NT2/D1 (cell line): Measurements from ENCODE around the gene IRF8.

Experiments used
- YY1 ChIP-seq: IDR thresholded peaks from 2 replicates; pipeline ENCODE4 v1.6.1; 2011; ENCODE audit not compliant: insufficient read length, insufficient read depth
- ZNF274 ChIP-seq: IDR thresholded peaks from 2 replicates; pipeline ENCODE4 v1.6.1; 2011; ENCODE audit warnings: mild to moderate bottlenecking, low read depth, low read length

DNA sequence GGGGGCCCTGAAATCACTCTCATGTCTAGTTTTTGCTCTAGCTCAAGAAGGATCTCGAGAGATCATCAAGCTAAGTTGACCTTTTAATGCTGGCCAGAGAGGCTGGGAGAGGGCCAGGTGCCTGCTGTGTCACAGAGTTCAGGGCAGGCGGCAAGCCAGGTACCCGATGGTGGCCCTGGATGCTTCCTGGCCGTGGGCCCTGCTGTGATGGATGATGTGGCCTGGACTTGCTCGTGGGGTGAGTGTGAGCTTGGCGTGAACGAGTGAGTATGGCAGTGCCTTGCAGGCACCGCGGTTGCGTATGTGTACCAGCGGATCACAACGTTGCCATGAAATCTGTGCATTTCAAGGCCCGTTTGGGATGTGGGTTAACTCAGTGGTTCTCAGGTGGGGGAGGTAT lies 7.4 kb downstream of the IRF8 start:
- no peak for TF ChIP-seq YY1
- no peak for TF ChIP-seq ZNF274
